Panc1 (cell line): Measurements from ENCODE around the gene AGAP1.

Experiments used
- POLR2AphosphoS5 ChIP-seq: IDR thresholded peaks from 2 replicates; pipeline ENCODE4 v1.6.1; 2012; ENCODE audit warnings: mild to moderate bottlenecking, low read depth, low read length, moderate library complexity
- REST ChIP-seq, 2 experiments: IDR thresholded peaks; 2 replicates each; pipeline ENCODE4 v1.6.1; 2011 to 2012; ENCODE audit warnings: low read depth in 2 of 2, control low read depth in 1 of 2, low read length in 1 of 2, mild to moderate bottlenecking in 1 of 2, moderate library complexity in 1 of 2; ENCODE audit not compliant: insufficient read depth in 1 of 2
- TCF7L2 ChIP-seq: IDR thresholded peaks from 2 replicates; pipeline ENCODE4 v1.6.1; 2011; ENCODE audit warnings: mild to moderate bottlenecking, low read depth, low read length, inconsistent platforms
- TF ChIP-seq, protein P1 (sequence below): fragments of 450-650 bp; IDR thresholded peaks from 2 replicates; pipeline ENCODE4 v1.5.1; 2017; ENCODE audit warnings: mild to moderate bottlenecking

GRCh38 chr2:236173729-236174607 lies 680.1 kb downstream of the AGAP1 start:
- TF ChIP-seq, protein P1, sequence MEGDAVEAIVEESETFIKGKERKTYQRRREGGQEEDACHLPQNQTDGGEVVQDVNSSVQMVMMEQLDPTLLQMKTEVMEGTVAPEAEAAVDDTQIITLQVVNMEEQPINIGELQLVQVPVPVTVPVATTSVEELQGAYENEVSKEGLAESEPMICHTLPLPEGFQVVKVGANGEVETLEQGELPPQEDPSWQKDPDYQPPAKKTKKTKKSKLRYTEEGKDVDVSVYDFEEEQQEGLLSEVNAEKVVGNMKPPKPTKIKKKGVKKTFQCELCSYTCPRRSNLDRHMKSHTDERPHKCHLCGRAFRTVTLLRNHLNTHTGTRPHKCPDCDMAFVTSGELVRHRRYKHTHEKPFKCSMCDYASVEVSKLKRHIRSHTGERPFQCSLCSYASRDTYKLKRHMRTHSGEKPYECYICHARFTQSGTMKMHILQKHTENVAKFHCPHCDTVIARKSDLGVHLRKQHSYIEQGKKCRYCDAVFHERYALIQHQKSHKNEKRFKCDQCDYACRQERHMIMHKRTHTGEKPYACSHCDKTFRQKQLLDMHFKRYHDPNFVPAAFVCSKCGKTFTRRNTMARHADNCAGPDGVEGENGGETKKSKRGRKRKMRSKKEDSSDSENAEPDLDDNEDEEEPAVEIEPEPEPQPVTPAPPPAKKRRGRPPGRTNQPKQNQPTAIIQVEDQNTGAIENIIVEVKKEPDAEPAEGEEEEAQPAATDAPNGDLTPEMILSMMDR: no peak
- no peak for TF ChIP-seq POLR2AphosphoS5
- TF ChIP-seq REST (IDR thresholded peaks at IDR 0.05; ENCODE audit: insufficient read depth in 1 of 2, low read depth in 2 of 2, low read length in 1 of 2): no peak
- no peak for TF ChIP-seq TCF7L2
